Cerebellar cortex (tissue), 1 donor: Measurements from ENCODE around the gene TMEM120B.
"Not testable (repeated sequence)": the region's sequence is repeated elsewhere in the genome, so short reads cannot be mapped to it uniquely, and the experiment has no call there.

Source experiments
- DNase-seq: peaks from one replicate; pipeline ENCODE4 v3.0.0-alpha.2; 2015; ENCODE audit warnings: low spot score

TMEM120B gene

DNA sequence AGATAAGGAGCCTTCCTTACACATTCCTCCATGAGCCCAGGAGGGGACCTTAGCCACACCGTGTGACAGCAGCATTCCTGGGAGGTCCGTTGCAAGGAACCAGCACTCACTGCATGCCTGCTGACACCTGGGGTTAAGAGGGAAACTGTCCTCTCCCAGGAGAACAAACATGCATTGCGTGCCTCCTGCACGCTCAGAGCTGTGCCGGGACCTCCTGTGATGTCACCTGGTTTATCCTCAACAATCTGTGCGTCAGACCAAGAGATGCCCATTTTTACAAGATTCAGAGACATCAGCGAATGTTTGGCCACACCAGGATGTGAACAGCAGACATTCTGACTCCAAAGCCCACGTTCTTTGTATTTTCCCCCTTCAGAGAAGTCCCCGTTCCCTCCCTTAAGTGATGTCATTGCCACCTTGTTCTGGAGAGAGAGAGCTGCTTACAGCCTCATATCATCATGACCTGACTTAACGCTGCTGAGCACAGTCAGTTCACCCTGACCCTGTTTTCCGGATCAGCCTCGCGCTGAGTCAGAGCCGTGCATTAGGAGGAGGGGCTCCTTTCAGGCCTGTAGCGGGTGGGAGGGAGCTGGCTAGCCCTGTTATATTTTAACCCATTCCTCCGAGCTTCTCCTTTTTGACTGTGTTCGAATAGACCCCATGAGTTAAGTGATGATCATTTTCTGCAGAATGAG, 36.2 kb downstream of the TMEM120B start:
- peak; percentile 84 for DNase-seq

DNA sequence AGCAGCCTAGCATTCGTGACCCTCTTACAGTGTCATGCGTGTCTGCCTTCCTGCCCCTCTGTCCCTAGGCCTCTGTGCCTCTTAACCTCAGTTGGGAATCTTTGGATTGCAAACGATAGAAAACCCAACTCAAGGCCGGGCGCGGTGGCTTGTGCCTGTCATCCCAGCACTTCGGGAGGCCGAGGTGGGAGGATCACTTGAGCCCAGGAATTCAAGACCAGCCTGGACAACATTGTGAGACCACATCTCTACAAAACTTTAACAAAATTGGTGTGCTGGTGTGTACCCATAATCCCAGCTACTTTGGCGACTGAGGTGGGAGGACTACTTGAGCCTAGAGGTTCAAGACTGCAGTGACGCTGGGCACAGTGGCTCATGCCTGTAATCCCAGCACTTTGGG, 36.7 kb downstream of the TMEM120B start:
- no peak for DNase-seq

DNA sequence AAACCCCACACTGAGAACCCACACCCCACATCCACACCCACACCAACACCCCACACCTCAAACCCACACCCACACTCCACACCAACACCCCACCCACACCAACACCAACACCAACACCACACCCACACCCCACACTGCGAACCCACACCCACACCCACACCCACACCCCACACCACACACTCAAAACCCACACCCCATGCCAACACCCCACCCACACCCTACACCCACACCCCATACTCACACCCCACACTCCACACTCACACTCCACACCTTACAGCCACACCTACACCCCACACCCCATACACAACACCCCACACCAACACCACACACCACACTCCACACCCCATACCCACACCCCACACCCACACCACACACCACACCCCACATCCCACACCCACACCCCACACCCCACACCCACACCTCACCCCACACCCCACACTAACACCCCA, 38.0 kb downstream of the TMEM120B start:
- no peak for DNase-seq

DNA sequence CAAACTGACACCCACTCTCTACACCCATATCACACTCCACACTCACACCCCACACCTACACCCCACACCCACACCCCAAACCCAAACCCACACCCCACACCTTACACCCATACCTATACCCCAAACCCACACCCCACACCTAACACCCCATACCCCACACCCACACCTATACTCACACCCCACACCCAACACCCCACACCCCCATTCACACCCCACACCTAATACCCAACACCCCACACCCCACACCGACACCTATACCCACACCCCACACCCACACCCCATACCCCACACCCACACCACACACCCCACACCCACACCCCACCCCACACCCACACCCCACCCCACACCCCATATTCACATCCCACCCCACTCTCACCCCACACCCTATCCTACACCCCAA, 38.5 kb downstream of the TMEM120B start:
- DNase-seq: no peak

DNA sequence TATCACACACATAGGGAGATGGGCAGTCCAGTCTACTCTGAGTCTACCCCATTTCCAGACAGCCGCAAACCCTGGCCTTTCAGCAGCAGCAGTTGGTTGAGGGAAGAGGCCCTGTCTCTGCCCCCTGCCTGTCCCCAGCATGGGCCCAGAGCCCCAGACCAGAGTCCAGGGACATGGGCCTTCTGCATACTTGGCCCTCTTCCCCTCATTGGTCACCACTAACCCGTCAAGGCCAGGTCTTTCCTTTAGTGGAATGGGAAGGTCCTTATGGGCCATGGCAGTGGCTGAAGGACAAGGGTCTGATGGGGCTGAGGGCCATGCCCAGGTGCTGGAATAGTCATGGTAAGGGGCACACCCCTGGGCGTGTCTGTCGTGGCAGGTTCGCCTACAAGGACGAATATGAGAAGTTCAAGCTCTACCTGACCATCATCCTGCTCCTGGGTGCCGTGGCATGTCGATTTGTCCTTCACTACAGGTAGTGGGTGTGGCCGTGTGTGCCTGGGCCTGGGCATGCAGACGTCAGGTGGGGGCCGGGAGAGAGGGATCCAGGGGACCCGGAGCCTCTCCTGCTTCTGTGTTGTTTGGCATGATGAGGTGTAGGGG, 39.3 kb downstream of the TMEM120B start:
- DNase-seq: no peak

DNA sequence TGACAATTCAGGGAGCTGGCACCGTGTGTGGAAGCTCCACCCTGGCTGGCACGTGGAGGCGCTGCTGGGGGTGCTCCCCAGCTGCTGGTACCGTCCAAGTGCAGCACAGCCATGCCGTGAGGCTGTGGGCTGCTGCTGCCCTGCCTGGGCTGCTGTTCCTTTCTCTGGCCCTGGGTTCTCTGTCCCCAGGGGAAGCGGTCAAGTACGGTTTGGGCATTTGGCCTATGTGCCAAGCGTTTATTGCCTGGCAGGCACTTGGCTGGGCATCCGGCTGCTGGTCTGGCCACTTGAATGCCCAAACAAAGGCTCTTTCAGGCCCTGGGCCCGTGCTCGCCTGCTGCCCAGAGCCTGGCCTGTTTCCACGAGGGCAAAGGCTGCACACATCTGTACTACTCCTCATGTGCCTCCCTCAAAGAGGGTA, 41.3 kb downstream of the TMEM120B start:
- DNase-seq: no peak

DNA sequence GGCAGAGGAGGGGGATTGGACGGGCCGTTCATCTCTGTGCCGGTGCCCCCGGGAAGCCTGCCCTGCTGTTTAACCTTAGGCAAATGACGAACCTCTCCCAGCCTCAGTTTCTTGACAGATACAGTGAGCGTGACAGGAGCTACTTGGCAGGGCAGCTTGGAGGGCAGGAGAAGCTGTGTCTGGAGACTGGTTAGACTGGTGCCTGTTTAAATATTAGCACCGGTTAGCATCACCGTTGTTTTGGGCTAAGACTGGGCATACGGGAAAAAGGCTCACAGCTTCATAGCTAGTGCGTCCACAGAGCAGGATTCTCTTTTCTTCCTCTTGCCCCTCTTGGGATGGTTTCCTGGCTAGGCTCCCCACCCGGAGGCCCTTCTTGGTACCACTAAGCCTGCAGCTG, 42.3 kb downstream of the TMEM120B start:
- DNase-seq: no peak

DNA sequence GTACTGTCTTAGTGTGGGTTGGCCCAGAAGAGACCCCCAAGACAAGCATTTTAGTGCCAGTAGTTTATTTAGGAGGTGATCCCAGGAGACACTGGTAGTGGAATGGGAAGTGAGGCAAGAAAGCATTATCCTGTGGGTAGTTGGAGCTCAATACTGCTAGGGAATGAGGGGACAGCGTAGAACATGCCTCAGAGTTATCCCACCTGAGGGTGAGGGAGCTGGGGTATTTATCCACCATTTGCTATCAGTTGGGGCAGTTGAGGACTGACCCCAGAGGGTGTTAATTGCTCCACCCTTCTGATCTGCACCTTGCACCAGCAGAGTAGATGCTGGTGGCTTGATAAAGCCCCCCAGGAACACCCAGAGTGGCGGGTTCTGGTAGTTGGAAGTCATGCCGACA, 43.0 kb downstream of the TMEM120B start:
- DNase-seq: no peak

DNA sequence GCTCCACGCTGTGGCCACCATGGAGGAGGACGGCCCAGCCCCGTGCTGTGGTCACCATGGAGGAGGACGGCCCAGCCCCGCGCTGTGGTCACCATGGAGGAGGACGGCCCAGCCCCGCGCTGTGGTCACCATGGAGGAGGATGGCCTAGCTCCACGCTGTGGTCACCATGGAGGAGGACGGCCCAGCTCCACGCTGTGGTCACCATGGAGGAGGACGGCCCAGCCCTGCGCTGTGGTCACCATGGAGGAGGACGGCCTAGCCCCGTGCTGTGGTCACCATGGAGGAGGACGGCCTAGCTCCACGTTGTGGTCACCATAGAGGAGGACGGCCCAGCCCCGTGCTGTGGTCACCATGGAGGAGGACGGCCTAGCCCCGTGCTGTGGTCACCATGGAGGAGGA, 46.0 kb downstream of the TMEM120B start:
- not testable (repeated sequence) for DNase-seq

DNA sequence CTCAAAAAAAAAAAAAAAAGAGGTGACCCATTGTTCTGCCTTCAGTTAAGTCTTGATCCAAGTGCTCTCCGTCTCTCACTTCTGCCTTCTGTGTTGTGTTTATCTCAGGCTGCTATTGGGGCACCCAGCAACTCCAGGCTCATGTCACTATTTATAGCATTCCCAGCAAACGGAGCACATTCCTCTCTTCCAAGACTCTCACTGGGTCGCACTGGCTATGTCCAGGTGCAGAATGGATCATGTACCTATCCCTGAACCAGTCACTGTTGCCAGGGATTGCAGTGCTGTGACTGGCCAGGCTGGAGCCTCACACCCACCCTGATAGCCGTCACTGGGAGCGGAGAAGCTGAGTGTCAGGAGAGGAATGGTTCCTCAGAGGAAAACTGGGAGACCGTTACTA, 49.7 kb downstream of the TMEM120B start:
- DNase-seq: peak; percentile 57

DNA sequence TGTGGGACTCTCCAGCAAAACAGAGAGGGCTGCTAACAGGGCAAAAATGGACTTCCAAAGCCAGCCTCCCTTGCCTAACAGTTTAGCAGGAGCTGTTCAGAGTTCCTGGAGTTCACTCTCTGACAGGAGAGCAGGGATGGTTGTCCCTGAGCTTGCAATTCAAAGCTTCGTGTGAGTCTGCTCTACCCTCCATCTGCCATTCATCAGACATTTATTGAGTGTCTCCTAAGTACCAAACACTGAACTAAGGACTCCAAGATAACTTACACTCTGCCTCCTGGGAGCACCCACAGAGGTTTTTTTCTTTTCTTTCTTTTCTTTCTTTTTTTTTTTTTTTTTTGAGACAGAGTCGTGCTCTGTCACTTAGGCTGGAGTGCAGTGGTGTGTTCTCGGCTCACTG, 52.3 kb downstream of the TMEM120B start:
- no peak for DNase-seq

DNA sequence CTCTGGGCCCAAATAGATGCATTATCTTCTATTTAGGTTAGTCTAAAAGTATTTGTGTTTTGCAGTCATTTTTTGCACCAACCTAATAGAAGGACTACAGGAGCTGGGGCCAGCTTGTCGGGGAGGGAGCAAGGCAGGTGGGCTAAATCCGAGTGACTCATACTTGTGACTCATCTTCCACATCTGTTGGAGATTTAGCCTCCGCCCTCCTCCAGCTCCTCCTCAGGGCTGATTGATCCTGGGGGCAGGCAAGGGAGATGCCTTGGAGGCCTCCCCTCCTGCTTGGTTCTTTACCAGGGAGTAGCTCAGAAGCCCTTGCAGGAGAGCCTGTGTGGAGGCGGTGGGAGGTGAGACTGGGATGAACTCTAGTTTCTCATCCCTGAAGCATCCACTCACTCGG, 53.0 kb downstream of the TMEM120B start:
- DNase-seq: peak; percentile 51

DNA sequence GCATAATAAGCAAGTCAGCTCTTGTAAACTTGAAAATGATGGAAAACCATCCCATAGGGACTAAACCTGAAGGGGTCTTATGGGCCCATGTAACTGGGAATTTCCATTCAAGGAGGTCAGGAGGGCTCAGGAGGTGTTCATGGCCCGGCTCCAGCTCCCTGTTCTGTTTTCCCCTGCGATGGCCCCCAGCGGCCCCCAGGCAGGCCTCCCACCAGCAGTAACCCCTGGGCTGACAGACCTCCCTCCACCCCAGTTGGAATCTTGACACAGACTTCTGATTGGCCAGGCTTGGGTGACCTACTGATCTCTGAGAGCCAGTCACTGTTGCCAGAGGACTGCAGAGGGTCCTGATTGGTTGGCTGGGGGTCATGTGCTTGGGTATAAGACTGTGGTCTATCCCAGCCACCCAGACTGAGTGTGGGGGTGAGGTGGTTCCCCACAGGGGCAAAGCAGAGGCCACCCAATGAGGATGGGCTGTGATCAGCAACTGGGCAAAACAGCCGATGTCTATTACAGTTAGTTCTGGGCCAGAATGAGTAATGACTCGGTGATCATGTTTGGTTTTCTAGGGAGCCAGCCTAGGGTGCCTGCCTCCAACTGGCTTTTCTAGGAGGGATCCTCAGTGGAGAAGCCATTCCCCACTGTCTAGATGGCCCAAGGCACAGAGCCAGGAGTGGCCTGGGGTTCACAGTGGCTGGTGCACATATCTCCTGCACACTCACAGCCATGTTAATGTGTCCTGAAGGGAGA, 53.9 kb downstream of the TMEM120B start:
- DNase-seq: no peak

DNA sequence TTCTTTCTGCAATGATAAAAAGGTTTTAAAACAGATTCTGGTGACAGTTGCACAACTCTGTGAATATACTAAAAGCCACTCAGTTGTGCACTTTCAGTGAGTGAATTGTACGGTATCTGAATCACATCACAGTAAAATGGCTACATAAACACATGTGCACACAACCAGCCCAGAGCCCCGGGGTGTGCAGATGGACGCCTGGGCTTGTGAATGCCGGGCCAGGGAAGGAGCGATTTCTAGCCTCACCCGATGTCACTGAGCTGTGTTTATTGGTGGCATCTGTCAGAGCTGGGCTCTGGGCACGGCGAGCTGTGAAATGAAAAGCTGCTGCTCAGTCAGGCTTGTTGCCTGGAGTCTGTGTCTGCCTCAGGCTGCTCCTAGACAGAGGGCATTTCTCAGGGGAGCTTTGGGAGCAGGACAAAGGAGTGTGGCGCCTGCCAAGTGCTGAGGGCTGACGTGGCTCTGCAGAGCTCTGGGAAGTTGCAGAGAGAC, 55.0 kb downstream of the TMEM120B start:
- DNase-seq: peak; percentile 90

DNA sequence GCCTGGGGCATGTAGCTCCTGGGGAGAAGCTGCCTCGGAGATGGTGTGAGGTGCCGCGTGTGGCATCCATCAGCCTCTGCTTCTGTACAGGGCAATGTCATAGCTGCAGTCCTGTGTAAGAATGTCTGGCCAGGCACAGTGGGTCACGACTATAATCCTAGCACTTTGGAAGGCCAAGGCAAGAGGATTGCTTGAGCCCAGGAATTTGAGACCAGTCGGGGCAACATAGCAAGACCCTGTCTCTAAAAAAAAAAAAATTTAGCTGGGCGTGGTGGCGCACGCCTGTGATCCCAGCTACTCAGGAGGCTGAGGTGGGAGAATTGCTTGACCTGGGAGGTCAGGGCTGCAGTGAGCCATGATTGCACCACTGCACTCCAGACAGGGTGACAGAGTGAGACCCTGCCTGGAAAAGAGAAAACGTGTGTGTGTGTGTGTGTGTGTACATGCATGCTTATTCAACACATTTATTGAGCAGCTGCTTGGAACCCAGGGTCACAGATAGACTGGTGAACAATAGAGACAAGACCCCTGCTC, 56.8 kb downstream of the TMEM120B start:
- DNase-seq: no peak

DNA sequence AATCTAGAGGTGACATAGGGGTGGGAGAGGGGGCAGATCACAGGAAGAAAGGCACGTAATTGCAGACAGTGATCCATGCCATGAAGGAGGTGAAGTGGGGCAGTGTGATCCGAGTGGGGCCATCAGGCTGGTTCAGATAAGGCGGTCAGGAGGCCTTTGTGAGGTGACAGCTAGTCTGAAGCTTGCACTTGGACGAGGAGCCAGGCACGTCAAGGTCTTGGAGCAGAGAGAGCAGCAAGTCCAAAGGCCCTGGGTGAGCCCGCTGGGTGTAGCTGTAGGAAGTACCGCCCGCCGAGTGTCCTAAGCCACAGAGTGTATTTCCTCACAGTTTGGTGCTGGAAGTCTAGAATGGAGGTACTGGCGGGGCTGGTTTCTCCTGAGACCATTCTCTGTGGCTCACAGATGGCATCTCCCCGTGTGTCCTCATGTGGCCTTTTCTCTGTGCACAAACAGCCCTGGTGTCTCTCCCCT, 57.3 kb downstream of the TMEM120B start:
- peak; percentile 74 for DNase-seq

DNA sequence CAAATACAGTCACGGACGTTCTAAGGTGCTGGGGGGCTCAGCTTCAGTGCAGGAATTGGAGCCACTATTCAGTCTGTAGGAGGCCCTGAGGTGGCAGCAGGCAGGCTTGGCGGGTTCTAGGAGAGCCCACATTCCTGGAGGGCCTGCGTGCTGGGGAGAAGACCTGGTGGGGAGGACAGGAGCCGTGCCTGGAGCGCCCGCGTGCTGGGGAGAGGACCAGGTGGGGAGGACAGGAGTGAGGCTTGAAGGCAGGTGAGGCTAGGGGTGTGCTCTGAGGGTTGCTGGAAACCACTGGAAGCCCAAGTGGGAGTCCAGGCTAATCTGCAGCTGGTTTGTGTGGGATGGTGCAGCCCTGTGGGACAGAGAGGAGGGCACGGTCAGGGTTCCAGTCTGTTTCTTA, 57.8 kb downstream of the TMEM120B start:
- DNase-seq: no peak

DNA sequence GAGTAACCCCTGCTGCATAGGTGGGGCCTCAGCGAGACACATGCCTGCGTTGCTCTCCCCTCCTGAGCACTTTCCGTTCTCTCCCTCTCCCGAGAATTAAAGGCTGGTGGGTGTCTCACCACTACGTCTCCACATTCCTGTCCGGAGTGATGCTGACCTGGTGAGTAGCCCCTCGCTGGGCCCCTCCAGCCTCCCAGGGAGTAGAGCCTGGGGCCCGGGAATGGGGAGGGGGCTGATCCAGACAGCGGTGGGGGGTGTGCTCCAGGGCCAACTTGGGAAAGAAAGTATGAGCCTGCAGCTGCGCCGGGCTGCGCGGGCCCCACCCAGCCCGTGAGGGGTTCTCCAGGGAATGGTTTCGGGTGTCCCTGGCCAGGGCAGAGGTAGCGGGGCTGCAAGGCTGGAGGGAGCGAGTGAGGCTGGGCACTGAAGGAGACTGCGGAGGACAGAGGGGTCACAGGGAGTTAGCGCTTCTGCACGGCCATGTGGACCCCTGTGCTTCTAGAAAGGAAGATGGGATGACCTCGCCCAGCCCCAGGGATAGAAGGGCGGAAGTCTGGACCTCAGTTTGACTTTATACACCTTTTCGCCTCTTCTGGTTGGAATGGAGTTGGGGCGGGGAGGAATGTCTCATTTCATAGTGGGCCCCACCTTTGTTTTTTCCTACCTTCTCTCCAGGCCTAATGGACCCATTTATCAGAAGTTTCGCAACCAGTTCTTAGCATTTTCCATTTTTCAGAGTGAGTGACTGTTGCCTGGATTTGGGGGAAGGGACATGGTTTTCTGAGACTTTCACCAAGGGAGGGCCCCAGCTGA, 58.5 kb downstream of the TMEM120B start:
- DNase-seq: no peak

DNA sequence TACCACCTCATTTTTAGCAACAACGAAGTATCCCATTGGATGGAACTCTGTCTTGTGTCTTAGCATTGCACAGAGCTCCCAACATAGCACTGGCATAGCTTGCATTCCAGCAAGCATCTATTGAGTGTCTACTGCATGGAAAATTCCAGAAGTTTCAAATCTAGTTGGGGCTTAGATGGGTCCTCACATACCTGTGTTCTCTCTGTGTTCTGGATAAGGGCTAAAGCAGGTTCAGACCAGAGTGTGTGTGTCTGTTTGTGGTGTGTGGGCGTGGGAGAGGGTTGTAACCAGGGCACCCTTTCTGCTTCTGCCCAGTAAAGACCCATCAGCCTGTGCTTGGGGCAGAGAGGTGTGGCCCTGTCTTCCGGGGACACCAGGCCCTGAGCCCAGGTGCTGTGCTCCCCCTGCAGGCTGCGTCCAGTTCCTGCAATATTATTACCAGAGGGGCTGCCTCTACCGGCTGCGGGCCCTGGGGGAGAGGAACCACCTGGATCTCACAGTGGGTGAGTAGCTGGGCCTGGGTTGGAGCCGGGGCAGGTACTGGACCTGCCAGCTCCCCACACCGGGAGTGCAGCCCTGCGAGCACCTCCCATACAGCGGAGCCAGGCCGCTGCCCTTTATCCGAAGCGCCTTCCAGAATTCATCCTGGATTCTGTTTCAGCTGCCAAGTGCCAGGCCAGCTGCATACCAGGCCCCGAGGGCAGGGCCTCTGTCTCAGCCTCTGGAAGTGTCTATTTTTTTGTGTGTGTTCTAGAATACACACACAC, 60.6 kb downstream of the TMEM120B start:
- peak; percentile 82 for DNase-seq

DNA sequence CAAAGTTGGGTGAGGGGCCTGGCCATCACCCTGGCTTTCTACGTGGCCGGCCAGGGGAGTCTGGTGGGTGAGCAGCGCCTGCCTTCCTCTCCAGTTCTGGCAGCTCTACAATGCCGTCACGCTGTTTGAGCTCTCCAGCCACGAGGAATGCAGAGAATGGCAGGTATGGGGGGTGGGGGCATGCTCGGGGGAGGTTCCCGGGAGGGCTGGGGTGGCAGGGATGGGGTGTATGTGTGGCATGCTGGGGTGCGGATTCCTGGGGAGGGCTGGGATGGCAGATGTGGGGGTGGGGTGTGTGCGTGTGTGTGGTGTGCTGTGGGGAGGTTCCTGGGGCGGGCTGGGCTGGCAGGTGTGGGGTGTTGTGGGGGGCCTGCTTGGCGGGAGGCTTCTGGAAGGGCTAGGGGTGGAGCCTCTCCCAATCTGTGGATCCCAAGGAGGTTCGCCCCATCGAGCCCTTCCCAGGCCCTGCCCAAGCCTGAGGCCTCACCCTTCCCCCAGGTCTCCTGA, 62.5 kb downstream of the TMEM120B start:
- DNase-seq: no peak

DNA sequence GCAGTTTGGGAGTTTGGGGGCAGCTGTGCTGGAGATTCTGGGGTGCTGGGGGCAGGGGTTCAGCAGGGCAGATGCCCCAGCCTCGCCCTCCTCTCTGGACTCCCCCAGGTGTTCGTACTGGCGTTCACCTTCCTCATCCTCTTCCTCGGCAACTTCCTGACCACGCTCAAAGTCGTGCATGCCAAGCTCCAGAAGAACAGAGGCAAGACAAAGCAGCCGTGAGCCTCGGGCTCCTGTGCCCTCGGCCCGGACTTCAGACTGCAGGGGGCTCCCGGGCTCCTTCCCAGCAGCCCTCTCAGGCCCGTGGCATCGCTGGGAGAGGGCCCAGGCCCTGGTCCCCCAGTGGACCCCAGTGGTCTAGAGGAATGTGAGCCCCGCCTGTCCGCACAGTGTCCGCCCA, 62.9 kb downstream of the TMEM120B start:
- DNase-seq: no peak
